NCI-H1105 treated with DMSO at 0.1 percent for 48 hours (cell line): Measurements from ENCODE around the gene CD93.

ENCODE experiments used
- DNase-seq: peaks from one replicate; lab custom pipeline; 2025; lab: John Stamatoyannopoulos, UW

The CD93 gene

DNA sequence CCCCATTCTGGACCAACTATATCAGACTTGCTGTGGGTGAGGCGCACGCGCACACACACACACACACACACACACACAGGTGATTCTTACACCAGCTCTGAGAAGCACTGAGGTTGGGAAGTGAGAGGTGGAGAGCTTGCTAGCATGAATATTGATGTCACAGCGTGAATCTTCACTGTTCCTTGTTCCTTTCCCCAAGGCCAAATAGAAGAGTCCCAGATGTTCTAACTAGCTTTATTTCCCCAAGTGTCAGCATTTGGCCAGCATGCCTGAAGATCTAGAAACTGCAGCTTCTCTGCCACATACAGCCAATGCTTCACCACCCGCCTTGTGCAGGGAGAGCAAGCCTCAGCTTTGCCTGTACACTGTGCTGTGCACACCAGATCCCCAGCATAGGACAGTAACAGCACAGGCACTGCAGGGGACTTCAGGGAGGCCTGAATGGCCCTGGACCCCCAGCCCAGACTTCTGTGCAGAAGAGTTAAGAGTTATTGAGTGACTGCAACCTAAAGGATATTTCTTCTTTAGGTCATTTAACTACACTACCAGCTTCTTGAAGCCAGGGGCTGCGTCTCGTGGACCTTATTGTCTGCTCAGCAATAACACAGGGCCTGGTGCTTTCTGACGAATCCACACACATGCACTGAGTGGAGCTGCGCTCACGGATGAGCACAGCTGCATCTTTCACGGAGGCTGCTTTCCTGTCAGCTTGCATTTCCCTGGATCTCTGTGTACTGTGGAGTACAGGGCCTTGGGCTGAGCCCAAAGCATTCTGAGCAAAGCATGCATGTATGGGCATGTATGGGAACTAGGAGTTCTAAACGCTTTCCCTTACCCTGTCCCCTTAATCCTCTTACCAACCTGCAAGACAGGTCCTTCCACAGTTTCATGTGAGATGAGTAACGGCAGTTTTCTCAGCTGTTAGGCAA, 13.9 kb upstream of the CD93 start:
- DNase-seq: no peak

- no peak for DNase-seq
Observed at GRCh38 chr20:23097636-23098580, 11.8 kb upstream of the CD93 start.

DNA sequence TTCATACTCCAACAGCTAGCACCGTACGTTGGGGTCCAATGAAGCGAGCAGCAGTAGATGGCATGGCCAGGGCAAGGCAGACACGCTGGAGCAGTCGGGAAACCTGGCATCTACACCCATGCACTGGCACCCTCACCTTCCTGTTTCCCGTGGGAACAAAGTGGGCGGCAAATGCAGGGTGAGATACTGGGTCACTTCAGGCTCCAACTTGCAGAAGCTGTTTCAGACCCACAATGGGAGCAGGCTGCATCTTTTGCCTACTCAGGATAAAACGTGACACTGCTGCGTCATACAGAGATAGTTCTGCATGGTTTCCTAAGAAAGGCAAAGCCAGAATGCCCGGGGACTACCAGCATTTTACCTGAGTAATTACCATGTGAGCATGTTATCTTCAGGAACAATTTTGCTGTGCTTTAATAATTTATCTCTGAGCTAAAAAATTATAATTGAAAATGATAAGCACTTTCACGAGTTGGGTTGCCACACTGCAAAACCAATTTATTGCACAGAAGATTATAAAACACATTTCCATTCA, 10.9 kb upstream of the CD93 start:
- DNase-seq: no peak

- DNase-seq: no peak
Observed at GRCh38 chr20:23096097-23096496, 10.0 kb upstream of the CD93 start.

DNA sequence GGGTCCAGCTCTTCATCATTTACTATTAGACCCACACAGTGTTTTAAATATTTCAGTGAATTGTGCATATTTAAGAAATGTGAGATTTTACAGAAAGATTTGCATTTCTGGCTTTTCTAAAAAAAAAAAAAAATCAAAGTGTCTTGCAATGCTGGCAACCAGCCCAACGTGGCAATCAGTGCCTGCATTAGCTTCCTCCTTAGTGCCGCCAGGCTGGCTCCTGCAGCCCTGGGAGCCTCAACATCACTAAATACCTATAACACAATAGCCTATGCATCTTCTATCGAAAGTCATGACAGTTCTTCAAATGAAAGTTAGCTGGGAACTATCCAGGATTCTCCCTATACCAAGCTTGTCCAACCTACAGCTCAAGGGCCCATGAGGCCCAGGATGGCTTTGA, 9.4 kb upstream of the CD93 start:
- no peak for DNase-seq

DNA sequence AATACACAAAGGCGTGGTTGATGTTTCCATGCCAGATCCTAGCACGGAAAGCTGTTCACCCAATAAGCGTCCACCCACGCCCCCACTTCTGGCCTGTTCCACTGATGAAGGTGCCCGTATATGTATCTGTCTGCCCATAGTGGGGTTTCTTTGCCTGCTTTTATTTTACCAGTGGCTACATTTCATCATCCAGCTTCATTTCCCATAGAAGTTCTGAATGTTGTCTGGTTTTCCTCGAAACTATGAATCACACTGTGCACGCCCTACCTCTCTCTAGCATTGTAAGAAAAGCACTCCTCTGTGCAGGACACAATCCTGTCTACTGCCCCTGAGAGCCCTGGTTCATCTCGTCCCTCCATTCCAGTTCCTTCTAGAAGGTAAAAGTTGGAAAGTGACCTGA, 8.8 kb upstream of the CD93 start:
- no peak for DNase-seq

- DNase-seq: no peak
Observed at GRCh38 chr20:23094213-23094896, 8.2 kb upstream of the CD93 start.

GRCh38 chr20:23093613-23094012, 7.5 kb upstream of the CD93 start:
- DNase-seq: no peak

GRCh38 chr20:23092861-23093495, 6.9 kb upstream of the CD93 start:
- DNase-seq: no peak

DNA sequence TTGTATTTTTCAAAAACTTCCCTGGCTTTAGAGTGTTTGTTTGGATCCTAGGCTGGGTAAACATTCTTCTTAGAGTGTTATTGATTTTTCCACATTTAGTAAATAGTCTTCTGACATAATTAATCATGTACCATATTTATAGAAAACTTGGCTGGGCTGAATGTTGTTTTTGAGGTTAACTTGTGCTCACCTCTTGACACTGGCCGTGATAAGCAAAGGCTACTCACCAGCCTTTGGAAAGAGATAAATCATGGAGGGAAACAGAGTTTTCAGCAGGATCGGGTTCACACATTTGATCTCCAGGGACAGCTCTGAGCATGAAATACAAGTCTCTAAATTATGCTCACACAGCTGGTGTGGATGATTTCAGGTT, 6.2 kb upstream of the CD93 start:
- DNase-seq: peak; percentile 39

GRCh38 chr20:23091721-23092383, 5.7 kb upstream of the CD93 start:
- DNase-seq: no peak

DNA sequence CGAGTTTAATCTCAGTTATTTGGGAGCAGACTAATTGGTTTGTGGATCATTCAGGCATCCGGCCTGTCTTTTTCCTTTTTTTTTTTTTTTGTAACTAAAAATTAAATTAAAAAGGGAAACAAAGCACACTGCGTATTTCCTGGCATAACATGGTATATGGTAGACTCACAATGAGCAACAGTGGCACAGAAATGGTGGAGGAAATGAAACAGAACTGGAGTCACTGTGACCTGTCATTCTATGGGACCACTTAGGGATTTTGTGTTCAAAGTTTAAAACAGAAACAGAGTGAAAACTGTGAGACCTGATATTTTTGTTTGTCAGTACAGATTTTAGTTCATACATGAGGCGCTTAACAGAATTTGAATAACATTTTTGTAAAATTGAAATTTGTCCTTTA, 4.8 kb upstream of the CD93 start:
- DNase-seq: no peak

- no peak for DNase-seq
Observed at GRCh38 chr20:23090147-23090546, 4.0 kb upstream of the CD93 start.

GRCh38 chr20:23088866-23089265, 2.7 kb upstream of the CD93 start:
- DNase-seq: no peak

DNA sequence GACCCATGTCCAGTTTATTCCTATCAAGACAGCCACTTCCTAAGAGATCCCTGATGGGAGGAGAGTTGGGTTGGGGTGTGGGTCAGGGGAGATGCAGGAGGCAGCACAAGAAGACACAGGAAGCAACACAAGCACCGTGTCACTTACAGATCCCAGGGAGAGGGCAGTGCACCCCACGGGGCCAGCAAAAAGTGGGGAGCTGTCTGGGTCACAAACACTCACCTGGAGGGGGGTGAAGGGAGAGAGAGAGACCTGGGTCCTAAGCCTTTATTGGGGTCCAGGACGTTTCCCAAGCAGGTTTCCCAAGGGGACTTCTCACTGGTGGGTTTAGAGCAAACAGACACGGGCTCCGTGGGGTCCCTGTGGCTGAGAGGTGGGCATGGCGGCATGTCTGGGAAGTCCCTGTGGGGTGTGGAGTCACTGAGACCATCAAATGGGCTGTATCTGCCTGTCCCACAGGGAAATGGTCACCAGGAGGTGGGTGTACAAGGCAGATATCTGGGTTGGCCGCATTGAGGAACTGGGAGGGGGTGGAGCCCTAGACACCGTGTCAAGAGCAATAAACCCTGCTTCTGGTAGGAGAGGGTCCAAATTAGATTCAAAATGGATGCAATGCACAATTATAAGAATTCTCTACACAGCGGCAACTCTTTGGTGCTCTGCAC, 1.6 kb upstream of the CD93 start:
- no peak for DNase-seq

DNA sequence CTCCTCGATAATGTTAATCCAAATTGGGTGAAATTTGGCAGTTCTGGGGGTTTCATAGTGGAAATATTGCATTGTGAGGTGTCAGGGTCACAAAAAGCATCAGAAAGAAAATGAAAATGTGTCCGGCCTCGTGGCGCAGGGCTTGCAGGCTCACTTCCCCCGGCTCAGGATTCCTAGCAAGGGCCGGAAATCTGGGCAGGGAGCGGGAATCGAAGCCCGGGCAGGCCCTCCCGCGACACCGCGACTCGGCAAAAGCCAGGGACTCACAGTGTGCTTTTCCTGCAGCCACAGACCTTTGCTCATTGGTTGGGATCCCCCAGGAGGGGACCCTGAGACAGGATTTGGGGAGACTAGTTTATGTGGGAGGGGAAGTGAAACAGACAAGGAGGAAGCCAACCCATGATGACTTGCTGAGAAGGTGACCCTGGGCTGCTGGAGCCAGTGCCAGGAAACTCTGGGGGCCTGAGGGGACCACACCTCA, 847 bp upstream of the CD93 start:
- no peak for DNase-seq

DNA sequence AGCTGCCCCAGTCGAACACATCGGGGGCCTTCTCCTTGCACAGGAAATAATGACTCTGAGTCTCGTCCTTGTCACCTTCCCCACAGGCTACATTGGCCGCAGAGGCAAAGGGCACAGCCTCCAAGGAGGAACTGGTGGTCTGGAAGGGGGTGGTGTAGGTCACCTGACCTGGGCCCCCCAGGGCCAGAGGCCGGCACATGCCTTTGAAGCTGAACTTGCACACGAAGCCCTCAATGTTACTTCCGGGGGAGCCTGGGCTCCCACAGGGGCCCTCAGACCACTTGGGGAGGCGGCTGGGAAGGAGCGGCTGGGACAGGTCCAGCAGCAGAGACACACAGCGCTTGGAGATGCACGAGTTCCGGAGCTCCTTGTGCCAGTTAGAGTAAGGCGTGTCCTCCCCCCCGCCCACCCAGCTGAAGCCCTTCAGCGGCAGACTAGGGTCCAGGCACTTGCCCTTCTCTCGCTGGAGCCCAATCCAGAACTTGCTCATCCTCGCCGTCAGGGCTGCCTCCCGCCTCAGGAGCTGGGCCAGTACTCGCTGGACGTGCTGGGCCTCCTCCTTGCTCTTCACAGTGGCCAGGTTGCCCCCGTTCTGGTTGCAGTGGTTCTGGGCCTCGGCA, 578 bp downstream of the CD93 start:
- no peak for DNase-seq

GRCh38 chr20:23084845-23085365, 1.2 kb downstream of the CD93 start:
- no peak for DNase-seq

DNA sequence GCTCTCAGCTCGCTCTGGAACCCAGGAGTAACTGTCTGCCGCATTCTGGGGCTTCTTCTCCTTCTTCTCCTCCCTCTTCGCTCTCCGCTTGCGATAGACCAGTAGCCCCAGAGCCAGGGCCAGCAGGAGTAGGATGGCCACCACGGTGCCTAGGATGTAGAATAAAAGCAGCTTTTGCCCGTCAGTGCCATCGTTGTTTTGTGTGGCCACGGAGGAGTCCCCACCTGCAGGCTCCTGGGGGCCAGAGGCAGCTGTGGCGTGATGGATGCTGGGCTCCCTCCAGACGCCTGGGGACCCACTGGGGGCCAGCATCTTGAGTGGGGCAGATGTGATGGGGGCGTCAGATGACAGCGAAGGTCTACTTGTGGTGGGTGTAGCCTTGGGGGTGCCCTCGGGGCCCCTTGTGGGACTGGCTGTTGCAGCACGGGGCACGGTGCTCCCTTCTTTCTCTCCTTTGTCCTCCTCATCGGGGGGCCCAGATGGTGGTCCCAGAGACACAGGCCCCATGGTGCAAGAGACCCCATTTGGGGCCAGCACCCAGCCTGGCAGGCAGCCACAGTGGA, 1.8 kb downstream of the CD93 start:
- no peak for DNase-seq
